Loucy (cell line): ENCODE measurements around the gene CDH26.

Experiments used
- EZH2phosphoT487 ChIP-seq: fragments of 200-600 bp; IDR thresholded peaks from 2 replicates; pipeline ENCODE4 v1.6.1; 2018; ENCODE audit warnings: antibody characterized with exemption, mild to moderate bottlenecking, moderate library complexity, borderline replicate concordance
- TF ChIP-seq, protein P1 (sequence below): fragments of 200-600 bp; sonication (generic); conservative IDR thresholded peaks from 2 replicates; pipeline ENCODE4 v1.5.1; 2014; ENCODE audit warnings: mild to moderate bottlenecking, antibody characterized with exemption, low read length

DNA sequence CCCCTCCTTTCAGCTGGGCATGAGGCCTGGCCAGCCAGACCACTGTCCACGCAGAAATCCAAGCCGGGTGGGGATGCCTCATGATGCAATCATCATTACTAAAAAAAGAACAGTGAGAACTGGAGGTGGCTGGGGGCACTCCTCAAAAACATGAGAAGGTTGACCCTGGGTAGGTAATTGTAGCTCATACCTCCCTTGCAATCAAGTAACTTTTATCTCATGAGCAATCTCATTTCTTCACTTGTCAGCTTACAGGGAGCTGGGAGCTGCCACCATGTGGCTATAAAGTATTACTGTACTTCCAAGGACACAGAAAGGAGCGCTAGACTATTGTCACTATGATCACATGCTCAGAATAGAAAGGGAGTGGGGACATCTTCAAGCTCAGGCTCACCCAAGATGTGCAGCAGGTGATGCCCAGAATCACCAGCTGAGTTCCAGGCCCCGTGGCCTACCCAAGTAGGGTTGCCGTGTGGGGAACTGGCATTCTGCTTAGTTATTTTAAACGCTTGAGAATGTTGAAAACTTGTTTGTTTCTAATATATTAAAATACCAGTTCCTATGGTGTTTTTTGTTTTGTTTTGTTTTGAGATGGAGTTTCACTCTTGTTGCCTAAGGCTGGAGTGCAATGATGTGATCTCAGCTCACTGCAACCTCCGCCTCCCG lies 3.0 kb upstream of the CDH26 start:
- TF ChIP-seq, protein P1, sequence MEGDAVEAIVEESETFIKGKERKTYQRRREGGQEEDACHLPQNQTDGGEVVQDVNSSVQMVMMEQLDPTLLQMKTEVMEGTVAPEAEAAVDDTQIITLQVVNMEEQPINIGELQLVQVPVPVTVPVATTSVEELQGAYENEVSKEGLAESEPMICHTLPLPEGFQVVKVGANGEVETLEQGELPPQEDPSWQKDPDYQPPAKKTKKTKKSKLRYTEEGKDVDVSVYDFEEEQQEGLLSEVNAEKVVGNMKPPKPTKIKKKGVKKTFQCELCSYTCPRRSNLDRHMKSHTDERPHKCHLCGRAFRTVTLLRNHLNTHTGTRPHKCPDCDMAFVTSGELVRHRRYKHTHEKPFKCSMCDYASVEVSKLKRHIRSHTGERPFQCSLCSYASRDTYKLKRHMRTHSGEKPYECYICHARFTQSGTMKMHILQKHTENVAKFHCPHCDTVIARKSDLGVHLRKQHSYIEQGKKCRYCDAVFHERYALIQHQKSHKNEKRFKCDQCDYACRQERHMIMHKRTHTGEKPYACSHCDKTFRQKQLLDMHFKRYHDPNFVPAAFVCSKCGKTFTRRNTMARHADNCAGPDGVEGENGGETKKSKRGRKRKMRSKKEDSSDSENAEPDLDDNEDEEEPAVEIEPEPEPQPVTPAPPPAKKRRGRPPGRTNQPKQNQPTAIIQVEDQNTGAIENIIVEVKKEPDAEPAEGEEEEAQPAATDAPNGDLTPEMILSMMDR = peak; percentile 64
- no peak for TF ChIP-seq EZH2phosphoT487
